ENCODE measurements around the gene TPX2.
"Not testable (repeated sequence)": the region's sequence is repeated elsewhere in the genome, so short reads cannot be mapped to it uniquely, and the experiment has no call there.

The TPX2 gene

DNA sequence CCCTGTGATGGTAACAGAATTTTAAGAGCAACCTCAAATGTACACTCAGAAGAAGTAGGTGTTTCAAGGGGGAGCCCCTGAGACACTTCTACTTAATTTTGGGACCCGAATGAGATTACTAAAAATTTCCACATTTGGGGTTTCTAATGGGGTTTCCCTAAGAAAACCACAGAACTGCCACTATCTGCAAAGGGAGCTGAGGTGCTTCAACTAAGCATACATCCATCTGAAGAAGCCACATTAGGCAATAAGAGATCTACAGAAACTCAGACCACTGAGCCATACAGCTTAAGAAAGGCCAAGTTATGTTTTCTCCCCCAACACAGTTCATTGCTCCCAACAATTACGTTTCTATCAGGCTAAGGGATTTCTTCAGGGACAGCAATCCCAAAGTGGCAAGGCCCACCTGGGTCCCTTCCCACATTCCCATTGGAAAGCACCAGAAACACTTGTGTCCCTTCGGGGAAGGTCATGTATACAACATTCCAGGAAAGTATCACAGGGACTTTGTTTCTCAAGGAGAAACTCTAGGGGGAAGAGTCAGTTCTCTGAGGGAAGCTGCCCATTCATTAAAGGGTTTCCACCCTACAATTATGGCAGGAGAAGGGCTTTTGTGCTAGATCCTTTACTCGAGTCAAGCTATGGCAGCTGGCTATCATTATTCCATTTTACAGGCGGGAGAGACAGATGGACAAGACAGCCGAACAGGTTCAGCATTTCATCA, 21.4 kb upstream of the TPX2 start:
- H3K4me3 ChIP-seq (ENCODE audit: low read length), result no peak overlapping the region
- DNase-seq (ENCODE audit: low read depth, low spot score), result no peak

DNA sequence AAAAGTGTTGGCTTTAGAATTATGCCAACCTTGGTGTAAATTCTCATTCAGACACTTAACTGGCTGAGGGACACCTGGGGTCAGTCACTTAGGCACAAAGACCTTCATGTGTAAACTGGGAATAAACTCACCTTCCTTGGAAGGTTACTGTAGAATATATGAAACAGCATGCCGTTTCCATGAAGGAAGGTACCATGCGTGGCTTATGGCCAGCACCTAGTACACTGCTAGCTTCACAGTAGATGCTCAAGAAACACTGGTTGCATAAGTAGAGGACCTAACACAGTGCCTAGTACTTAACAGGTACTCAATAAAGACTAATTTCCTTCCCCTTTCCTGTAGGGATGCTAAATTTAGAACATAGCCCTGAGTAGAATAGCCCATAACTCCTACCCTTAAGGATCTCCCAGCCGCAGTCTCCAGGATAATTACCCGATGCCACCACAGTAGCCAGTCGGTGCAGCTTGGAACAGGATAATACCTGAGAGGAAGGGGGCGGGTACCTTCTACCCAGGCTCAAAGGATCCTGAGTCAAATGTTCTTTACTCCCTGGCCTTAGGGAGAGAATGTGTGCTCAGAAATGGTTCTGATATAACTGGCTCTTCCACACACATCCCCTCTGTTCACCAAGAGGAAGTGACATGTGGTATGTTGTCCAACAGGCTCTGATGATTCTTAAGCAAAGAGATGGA, 20.0 kb upstream of the TPX2 start:
- DNase-seq (ENCODE audit: low read depth, low spot score), result no peak
- H3K4me3 ChIP-seq (ENCODE audit: low read length), result no peak overlapping the region

DNA sequence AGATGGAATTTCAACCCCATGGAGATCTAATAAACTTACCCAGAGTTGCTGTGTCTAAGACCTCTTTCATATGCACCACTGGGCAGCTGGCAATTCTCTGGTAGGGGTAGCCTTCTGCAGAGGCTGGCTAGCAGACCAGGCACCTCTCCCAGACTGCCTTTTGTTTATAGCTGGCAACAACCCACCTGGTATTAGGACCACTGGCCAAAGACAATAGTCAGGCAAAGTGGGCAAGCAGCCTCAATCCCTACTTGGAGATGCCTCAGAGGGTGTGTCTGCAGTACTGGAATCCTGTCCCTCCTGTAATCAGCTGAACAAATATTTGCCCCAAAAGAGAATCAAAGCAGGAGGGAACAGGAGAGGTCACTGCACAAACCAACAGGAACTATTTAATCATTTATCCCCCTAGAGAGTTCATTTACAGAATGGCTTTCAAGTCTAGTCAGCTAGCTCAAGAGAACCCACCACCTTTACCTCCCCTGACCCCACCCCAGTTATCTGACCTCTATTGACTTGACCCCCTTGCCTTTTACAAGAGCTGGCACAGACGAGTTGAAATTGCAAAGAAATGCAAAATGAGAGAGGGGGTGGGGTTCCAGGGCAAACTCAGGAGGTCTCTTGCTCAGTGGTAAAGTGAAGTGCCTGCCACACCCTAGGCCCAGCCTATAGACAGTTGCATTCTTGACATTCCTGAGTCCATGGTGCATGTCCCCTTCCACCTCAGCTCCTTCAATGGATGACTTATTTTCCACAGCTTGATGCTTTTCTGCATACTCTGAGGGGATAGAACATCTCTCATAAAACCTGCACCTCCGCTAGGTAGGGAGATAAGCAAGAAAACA, 19.2 kb upstream of the TPX2 start:
- no peak for DNase-seq (ENCODE audit: low read depth, low spot score)

GRCh38 chr20:31720486-31721407, 18.3 kb upstream of the TPX2 start:
- DNase-seq (ENCODE audit: low read depth, low spot score), result peak; percentile 36
- peak overlapping the region; percentile 76 for H3K4me3 ChIP-seq (ENCODE audit: low read length)

More for the DNA sequence above, 19.2 kb upstream of the TPX2 start:
- peak overlapping the region; percentile 76; the same call in 1 of the 2 replicates for H3K4me3 ChIP-seq (ENCODE audit: low read length)

DNA sequence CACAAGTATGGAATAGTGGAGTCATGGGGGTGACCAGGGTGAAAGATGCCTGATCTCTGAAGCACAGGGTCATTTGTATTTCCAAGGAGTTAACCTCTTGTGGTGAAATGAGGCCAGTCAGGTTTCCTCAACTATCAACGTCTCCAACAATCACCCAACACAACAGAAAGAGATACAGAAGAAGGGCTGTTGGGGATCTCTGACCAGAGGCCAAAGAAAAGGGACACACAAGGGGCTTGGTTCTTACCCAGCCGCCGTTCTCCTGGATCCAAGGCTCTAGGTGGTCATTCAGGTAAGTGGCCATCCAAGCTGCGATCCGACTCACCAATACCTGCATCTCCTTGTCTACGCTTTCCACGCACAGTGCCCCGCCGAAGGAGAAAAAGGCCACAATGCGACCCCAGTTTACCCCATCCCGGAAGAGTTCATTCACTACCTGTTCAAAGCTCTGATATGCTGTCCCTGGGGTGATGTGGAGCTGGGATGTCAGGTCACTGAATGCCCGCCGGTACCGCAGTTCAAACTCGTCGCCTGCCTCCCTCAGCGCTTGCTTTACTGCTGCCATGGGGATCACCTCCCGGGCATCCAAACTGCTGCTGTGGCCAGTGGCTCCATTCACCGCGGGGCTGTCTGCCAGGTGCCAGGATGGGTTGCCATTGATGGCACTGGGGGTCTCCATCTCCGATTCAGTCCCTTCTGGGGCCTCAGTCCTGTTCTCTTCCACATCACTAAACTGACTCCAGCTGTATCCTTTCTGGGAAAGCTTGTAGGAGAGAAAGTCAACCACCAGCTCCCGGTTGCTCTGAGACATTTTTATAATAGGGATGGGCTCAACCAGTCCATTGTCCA, 17.5 kb upstream of the TPX2 start:
- no peak for DNase-seq (ENCODE audit: low read depth, low spot score)
- H3K4me3 ChIP-seq (ENCODE audit: low read length), result peak overlapping the region; percentile 76

DNA sequence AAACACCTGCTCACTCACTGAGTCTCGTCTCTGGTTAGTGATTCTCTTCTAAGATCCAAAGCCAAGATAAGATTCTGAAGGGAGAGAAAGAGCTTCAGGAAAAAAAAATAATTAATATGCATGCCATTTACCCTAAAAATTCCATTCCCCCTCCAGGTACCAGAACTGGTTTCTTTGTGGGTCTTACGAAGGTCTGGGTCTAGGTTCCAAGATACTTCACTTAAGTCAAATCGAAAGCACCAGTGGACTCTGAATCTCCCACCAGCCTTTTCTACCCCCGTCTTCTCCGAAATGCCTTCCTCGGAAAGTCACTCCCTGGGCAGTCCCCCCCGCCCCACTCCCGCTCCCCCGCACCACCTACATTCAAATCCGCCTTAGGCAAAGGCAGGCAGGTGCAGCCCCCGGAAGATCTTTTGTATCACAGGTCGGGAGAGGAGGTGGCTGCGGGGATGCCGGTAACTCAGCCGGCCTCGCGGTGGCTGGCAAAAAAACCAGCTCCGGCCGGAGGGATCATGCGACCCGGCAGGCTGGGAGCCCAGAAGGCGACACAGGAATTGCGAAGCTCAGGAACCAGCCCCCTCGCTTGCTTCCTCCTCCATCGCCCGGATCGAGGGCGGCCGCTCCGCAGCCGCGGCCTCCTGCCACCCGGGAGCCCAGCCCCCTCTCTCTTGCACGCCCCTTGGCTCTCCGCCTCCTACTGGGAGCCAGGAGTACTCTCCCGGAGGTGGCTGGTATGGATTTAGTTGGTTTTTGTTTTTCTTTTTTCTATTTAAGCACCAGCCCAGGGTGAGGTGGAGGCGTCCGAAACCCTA, 16.6 kb upstream of the TPX2 start, which contains the start of gene BCL2L1:
Gene BCL2L1 (minus strand): TSS at position 612 of the 812 bp plus-strand sequence. CDS start 650 bp downstream, outside the sequence.
- DNase-seq (ENCODE audit: low read depth, low spot score), result peak; percentile 73
- peak within 1 kb of the TSS; percentile 76 for H3K4me3 ChIP-seq (ENCODE audit: low read length)

GRCh38 chr20:31723069-31723318, 16.1 kb upstream of the TPX2 start:
- H3K4me3 ChIP-seq (ENCODE audit: low read length), result peak overlapping the region; percentile 76
- DNase-seq (ENCODE audit: low read depth, low spot score), result no peak

GRCh38 chr20:31723319-31724078, 15.6 kb upstream of the TPX2 start:
- DNase-seq (ENCODE audit: low read depth, low spot score), result peak; percentile 97
- peak overlapping the region; percentile 76 for H3K4me3 ChIP-seq (ENCODE audit: low read length)

- no peak overlapping the region for H3K4me3 ChIP-seq (ENCODE audit: low read length)
- no peak for DNase-seq (ENCODE audit: low read depth, low spot score)
Observed at GRCh38 chr20:31731321-31731717, 7.8 kb upstream of the TPX2 start.

DNA sequence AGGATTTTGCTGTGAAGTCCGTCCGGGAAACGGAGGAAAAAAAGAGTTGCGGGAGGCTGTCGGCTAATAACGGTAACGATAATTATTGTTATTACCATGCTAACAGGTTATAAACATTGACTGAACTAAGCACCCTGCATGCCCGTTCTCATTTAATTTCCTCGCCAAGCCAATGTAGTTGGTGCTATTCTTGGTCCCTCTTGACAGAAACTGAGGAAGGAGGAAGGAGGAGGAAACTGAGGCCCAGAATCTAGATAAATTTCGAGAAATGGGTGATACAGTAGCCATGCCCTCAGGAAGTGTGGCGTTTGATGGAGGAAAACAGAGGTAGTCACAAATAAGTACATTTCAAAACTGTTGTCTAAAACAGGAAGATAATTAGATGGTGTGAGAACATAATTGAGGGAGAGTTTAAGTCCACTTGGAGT, 474 bp downstream of the TPX2 start:
- peak overlapping the region; percentile 99 for H3K4me3 ChIP-seq (ENCODE audit: low read length)
- DNase-seq (ENCODE audit: low read depth, low spot score), result no peak

- peak; percentile 37 for DNase-seq (ENCODE audit: low read depth, low spot score)
- H3K4me3 ChIP-seq (ENCODE audit: low read length), result peak overlapping the region; percentile 99
Observed at GRCh38 chr20:31740208-31740607, 1.1 kb downstream of the TPX2 start.

DNA sequence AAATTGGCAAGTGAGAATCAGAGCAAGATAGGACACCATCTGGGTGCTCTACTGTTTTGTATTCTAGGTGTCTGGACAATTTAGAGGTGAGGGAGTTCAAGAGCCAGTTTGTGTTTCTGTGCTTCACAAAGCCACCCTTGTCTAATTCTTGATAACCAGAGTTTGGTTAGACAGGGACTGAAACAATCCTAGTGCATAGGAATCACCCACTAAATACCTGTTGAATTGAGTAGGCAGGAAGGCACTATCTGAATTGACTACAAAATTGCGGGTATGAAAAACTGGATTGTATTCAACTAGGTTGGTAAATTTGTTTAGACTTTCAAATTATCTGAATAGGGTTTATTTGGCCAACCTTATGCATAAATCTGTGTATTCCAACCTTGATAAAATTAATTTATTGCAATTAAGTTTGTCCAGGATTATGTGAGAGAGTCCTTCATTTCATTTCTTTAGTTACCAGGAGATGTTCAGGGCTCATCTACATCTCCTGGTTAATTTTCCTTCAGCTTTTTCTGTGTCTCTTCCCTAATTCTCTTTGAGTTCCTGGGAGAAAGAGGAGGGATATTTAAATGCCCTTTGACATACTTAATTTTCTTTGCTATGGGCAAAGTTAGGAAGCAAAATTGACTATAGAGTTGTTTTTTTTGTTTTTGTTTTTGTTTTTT, 1.7 kb downstream of the TPX2 start:
- DNase-seq (ENCODE audit: low read depth, low spot score), result no peak
- peak overlapping the region; percentile 99 for H3K4me3 ChIP-seq (ENCODE audit: low read length)

DNA sequence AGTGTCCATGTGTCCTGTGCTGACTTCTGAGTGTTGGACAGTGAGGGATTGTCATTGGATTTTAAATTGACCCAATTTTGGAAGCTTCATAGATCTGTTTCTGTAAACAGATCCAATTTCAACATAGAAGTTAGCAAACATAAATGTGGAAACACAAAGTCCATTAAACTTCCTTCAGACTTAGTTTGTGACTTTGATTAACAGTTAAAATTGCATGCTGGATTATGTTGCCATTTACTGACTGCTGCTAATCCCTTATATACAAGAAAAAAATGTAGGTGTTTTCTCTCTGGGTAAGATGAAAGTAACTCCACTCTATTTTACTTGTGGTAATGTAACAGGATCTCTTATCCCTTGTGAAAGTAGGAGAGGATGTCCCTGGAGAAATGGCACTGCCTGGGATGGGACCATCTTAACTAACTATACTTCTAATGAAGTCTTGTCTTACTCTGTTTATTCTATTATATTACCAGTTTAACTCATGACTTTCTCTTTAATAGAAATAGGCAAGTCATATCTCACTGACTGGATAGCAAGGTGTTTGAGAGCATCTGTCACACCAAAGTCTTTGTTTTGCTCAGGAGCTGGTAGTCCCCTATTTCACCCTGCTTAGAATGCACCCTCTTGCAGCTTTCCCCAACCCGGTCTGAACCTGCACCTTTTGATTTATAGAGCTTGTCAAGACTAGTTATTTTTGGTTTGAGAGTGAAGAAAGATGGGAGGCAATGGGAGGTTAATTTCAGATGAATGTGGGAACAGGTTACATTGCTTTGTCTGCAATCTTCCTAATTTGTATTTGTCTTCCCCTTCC, 7.2 kb downstream of the TPX2 start:
- DNase-seq (ENCODE audit: low read depth, low spot score), result no peak
- H3K4me3 ChIP-seq (ENCODE audit: low read length), result no peak overlapping the region

GRCh38 chr20:31747028-31747427, 7.9 kb downstream of the TPX2 start:
- not testable (repeated sequence) for DNase-seq (ENCODE audit: low read depth, low spot score); H3K4me3 ChIP-seq (ENCODE audit: low read length)

DNA sequence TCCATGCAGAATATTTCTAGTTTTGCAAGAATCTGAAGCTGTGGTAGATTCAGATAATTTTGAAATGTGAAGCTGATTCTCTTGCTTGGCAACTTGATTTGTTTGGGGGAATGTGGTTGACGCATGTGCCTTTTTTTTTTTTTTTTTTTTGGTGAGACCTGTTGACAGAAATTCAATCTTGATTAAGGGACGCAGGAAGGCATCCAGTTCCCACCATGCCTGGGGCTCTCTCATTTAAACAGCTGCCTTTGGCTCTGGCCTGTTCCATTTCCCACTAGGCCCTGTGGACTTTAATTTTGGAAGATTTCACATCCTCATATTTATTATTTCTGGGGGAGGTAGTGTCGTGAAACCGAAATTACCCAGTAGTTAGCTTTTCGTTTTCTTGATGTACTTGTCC, 8.6 kb downstream of the TPX2 start:
- no peak for DNase-seq (ENCODE audit: low read depth, low spot score)
- no peak overlapping the region for H3K4me3 ChIP-seq (ENCODE audit: low read length)

All from Jurkat, Clone E6-1 (cell line).